Measurements from ENCODE around the gene PDE6B. TPM values are rescaled to one million over a fixed set of nuclear protein-coding genes. Genes with fewer than 3 reads are reported as not detected.

The PDE6B gene
- total RNA-seq, 1 experiment from 2014 or later = 10.8 TPM

- TF ChIP-seq CTCF (conservative IDR thresholded peaks at IDR 0.05) = no peak
- H2AK5ac ChIP-seq (ENCODE audit: insufficient read length, low read length) = no peak overlapping the region
- no CpG with 5 or more reads among the region's 24 CpGs for WGBS (ENCODE audit: extremely low coverage, insufficient read length, low lambda C conversion rate)
- H3K27me3 ChIP-seq (ENCODE audit: insufficient read depth, low read length) = no peaks in the 10 kb centered on the region
- H3K4me1 ChIP-seq (ENCODE audit: insufficient read depth, low read length) = no peaks in the 10 kb centered on the region
- Mint-ChIP-seq H3K4me3 (no peak overlapping the region), H3K27me3 (ENCODE audit: low read depth) (peaks cover 39% of the 10 kb centered on the region), H3K9me3 (no peaks in the 10 kb centered on the region; a peak in 2 of 5 replicates), H3K36me3 (ENCODE audit: insufficient read depth in 1 of 3, low read depth in 3 of 3) (no peaks in the 10 kb centered on the region), H3K27ac (no peak overlapping the region), H3K4me1 (peaks cover 15 to 22% of the 10 kb centered on the region in 2 experiments)
- H3K9ac ChIP-seq (ENCODE audit: extremely low read depth, insufficient read length, low read length) = no peak overlapping the region
- no peak overlapping the region for H3K23ac ChIP-seq (ENCODE audit: insufficient read length, low read depth, low read length)
- no peak overlapping the region for H3K27ac ChIP-seq (ENCODE audit: insufficient read length, low read depth, low read length)
- H3K4ac ChIP-seq (ENCODE audit: low read depth, low read length) = no peak overlapping the region
- no peak overlapping the region for H2AFZ ChIP-seq (ENCODE audit: low read length)
- H4K5ac ChIP-seq (ENCODE audit: insufficient read length, low read depth, low read length) = no peak overlapping the region
- H2BK5ac ChIP-seq (ENCODE audit: insufficient read length, low read length) = no peak overlapping the region
- no peak overlapping the region for H4K91ac ChIP-seq (ENCODE audit: insufficient read length, low read depth, low read length)
- no peaks in the 10 kb centered on the region for H3K79me1 ChIP-seq (ENCODE audit: insufficient read depth, low read depth, low read length, poor library complexity, severe bottlenecking)
- H3K9me3 ChIP-seq (ENCODE audit: control insufficient read depth, low read depth, low read length) = no peaks in the 10 kb centered on the region
- H2BK120ac ChIP-seq (ENCODE audit: low read depth, low read length, poor library complexity, severe bottlenecking) = no peak overlapping the region
- no peak overlapping the region for H3K14ac ChIP-seq (ENCODE audit: insufficient read depth, low read length)
- H4K20me1 ChIP-seq (ENCODE audit: control insufficient read depth, insufficient read depth, insufficient read length) = peaks cover 3% of the 10 kb centered on the region
- H4K8ac ChIP-seq (replicated peaks; ENCODE audit: insufficient read length, low read depth, low read length) = no peak overlapping the region
- H2BK20ac ChIP-seq (ENCODE audit: low read depth, low read length, poor library complexity, severe bottlenecking) = no peak overlapping the region
- no peak overlapping the region for H3T11ph ChIP-seq (ENCODE audit: low read length)
- no peak for DNase-seq
- H3K79me2 ChIP-seq (ENCODE audit: insufficient read depth, low read length) = no peaks in the 10 kb centered on the region
- H2BK15ac ChIP-seq (ENCODE audit: low read depth, low read length) = no peak overlapping the region
- no peaks in the 10 kb centered on the region for H3K23me2 ChIP-seq (ENCODE audit: insufficient read length, low read depth, low read length, poor library complexity, severe bottlenecking)
- H2BK12ac ChIP-seq (ENCODE audit: insufficient read length, low read depth, low read length) = no peak overlapping the region
- H3K56ac ChIP-seq (ENCODE audit: insufficient read length, low read depth, low read length) = no peak overlapping the region
- H3K18ac ChIP-seq (ENCODE audit: insufficient read length, low read depth, low read length) = no peak overlapping the region
- no peak overlapping the region for H3K4me2 ChIP-seq (ENCODE audit: insufficient read depth, insufficient read length, low read length)
These were observed 23.5 kb upstream of the PDE6B start for GRCh38 chr4:601612-602558.

Measured in H9 (cell line).